Adipose tissue (tissue), 3 donors: ENCODE measurements around the gene SLC17A2. TPM values are rescaled to one million over a fixed set of nuclear protein-coding genes. Genes with fewer than 3 reads are reported as not detected.

Experiments used
- H3K27ac ChIP-seq: one replicate; pipeline ENCODE4 v1.5.1; 2013; ENCODE audit warnings: low read depth, low read length
- WGBS, 3 donors: extraction: QIAGEN DNeasy Blood & Tissue Kit; methylation state at CpG; one replicate each; pipeline ENCODE4 v1.1.7; 2013; 5-methylcytosine and 5-hydroxymethylcytosine counted together
- polyA plus RNA-seq, 3 donors: library from polyadenylated mRNA; stranded (reverse); fragments of 200-250 nt; gene quantifications; one replicate each; pipeline ENCODE4 v1.2.3, GENCODE V29; 2013
- donor health status: healthy with polysubstance abuse.
- donor health status: Bipolar disorder and iron deficiency.
- donor health status: healthy.

SLC17A2 gene
- polyA plus RNA-seq, 3 donors, result not detected

- 40 to 87% (median 80%) methylated on average over 1 of the region's 1 CpG for WGBS, 3 donors
- no peak overlapping the region for H3K27ac ChIP-seq
These were observed 60.7 kb downstream of the SLC17A2 start for GRCh38 chr6:25869840-25870239.

- H3K27ac ChIP-seq, result no peak overlapping the region
- WGBS, 3 donors, result 75 to 82% (median 79%) methylated on average over 3 of the region's 3 CpGs
These were observed 61.9 kb downstream of the SLC17A2 start for GRCh38 chr6:25868436-25869183.

- no peak overlapping the region for H3K27ac ChIP-seq
- 39 to 83% (median 51%) methylated on average over 3 of the region's 3 CpGs for WGBS, 3 donors
These were observed 64.5 kb downstream of the SLC17A2 start for GRCh38 chr6:25866011-25866410.

DNA sequence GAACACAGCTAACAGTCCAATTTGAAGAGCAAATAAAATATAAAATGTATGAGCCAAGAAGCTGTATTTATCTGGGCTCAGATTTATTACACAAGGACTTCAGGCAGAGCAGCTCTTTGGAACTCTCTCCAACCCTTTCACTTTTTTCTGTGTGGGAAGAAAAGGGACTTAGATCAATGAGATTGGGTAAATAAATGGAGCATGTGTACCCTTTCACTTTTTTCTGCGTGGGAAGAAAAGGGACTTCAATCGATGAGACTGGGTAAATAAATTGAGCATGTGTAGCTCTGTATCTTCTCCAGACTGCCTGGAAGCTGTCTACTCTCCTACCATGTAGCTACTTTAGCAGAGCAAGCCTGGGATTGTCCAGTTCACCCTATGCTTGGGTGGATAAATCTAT is 67.1 kb downstream of the SLC17A2 start:
- WGBS, 3 donors, result 16 to 66% (median 51%) methylated on average over 2 of the region's 2 CpGs
- H3K27ac ChIP-seq, result no peak overlapping the region

Other genes with a start within 250 kb of the SLC17A2 start
- 1 to 10 TPM in 1 of 3 donors, under 1 TPM in 1, not detected in 1; 0.03 to 2.9 TPM for gene SLC17A4, start 175.9 kb downstream of the SLC17A2 start, polyA plus RNA-seq
- gene SLC17A1, start 98.6 kb downstream of the SLC17A2 start, polyA plus RNA-seq, result not detected
- gene SLC17A3, start 56.4 kb downstream of the SLC17A2 start, polyA plus RNA-seq, result not detected
- gene TRIM38, start 32.1 kb upstream of the SLC17A2 start, polyA plus RNA-seq, result 1 to 10 TPM; 1.5 to 9.6 (median 3.2) TPM
- 1 to 10 TPM; 2.6 to 6.1 (median 3.3) TPM for gene HFE, start 156.7 kb upstream of the SLC17A2 start, polyA plus RNA-seq